ENCODE data around the gene OR3A2. TPM values are rescaled to one million over a fixed set of nuclear protein-coding genes. Genes with fewer than 3 reads are reported as not detected.
"Not testable (repeated sequence)": the region's sequence is repeated elsewhere in the genome, so short reads cannot be mapped to it uniquely, and the experiment has no call there.

OR3A2 gene
- polyA plus RNA-seq, 4 donors, result 0.16 to 0.81 (median 0.49) TPM

DNA sequence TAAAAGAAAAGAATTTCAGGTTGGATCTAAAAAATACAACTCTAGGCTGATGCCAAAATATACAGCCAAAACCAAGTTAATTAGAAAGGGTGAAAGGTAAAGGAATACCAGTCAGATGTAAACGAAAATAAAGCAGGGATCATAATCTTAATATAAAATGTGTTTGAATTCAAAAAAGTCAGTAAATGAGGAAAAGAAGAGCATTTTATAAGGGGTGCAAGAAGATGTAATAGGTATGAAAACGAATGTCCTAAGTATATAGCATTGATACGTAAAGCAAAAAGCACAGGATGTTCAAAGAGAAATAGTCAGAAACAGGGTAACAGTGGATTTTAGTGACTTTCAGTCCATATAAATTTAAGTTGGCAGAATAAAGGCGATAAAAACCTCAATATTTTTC is 90.5 kb downstream of the OR3A2 start:
- DNase-seq (ENCODE audit: low read depth in 4 of 4, low spot score in 2 of 4), result no peak

DNA sequence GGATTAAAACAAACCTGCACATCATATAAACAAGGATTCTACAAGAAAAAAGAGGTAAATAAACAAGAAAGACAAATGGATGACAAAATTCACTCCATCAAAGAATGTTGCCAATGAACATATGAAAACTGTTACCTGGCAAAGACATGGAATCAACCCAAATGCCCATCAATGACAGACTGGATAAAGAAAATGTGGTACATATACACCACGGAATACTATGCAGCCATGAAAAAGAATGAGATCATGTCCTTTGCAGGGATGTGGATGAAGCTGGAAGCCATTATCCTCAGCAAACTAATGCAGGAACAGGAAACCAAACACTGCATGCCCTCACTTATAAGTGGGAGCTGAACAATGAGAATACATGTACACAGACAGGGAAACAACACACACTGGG is 92.6 kb downstream of the OR3A2 start:
- DNase-seq (ENCODE audit: low read depth in 4 of 4, low spot score in 2 of 4), result not testable (repeated sequence)

DNA sequence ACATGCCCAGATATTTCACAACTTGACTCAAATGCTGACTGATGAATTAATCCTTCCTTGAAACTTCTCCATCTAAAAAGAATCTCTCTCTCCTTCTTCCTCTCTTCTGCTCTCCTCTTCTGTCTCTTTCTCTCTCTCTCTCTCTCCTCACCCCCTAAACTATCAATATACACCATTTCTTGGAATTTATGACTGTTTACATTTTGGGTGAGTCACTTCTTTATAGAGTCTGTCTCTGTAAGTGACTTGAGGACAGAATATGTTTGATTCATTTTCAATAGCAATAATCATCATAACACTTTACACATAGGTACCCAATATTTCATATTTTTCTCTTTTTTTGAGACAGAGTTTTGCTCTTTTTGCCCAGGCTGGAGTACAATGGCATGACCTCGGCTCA is 103.2 kb downstream of the OR3A2 start:
- no peak for DNase-seq (ENCODE audit: low read depth in 4 of 4, low spot score in 2 of 4)

GRCh38 chr17:3276126-3276525 is 110.0 kb downstream of the OR3A2 start:
- no peak for DNase-seq (ENCODE audit: low read depth in 4 of 4, low spot score in 2 of 4)

DNA sequence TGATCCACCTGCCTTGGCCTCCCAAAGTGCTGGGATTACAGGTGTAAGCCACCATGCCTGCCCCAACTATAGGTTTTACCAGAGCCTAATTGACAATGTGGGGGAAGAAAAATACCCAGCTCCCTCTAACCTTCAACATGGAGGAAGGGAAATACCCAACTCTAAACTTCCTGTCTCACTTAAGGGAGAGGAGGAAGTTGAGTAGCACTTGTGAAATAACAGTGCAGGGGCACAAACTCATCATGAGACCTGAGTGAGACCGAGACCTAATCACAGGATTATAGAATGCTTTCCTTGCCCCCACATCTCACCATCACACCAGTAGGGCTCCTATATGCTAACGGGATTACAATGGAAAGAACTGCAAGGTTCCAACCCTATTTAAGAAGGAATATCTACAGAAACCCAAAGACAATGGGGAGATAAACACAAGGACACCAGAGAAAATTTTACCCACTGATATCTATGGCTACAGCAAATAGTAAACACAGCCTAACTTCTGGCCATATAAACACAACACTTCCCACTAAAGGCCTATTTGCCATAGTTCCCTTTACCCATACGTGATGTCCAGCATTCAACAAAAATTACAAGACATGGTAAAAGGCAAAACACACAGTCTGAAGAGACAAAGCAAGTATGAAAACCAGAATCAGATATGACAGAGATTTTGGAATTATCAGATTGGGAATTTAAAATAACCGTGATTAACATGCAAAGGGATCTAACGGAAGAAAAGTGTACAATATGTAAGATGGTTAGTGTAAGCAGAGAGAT is 114.8 kb downstream of the OR3A2 start:
- no peak for DNase-seq (ENCODE audit: low read depth in 4 of 4, low spot score in 2 of 4)

DNA sequence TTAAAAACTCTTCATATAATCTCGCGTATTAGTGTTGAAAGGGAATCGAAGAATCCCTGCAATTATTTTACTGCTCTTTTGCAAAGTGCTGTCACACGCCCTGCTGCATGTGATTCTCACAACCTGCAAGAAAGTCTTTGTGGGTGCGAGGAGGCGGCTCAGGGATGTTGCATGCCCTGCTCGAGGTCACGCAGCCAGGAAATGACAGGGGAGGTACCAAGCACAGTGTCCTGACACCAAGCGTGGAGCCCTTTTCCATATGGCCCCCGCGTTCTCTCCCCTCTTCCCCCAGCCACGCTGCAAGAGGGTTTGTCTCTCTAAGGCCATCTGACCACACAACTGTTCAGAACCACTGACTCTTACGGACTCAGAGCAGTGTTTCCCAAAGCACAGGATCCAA is 125.5 kb downstream of the OR3A2 start:
- DNase-seq (ENCODE audit: low read depth in 4 of 4, low spot score in 2 of 4), result no peak

DNA sequence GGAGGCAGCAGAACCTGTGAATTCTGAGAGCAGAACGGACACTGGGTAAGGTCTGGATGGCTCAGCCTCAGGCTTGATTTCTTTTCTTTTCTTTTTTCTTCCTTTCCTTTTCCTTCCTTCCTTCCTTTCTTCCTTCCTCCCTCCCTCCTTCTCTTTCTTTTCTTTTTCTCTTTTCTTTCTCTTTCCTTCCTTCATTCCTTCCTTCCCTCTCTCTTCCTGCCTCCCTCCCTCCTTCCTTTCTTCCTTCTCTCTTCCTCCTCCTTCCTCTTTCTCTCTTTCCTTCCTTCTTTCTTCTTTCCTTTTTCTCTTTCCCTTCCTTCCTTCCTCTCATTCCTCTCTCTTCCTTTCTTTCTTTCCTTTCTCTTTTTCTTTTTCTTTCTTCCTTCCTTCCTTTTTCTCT is 125.9 kb downstream of the OR3A2 start:
- no peak for DNase-seq (ENCODE audit: low read depth in 4 of 4, low spot score in 2 of 4)

- no peak for DNase-seq (ENCODE audit: low read depth in 4 of 4, low spot score in 2 of 4)
These were observed 129.5 kb downstream of the OR3A2 start for GRCh38 chr17:3256575-3256974.

DNA sequence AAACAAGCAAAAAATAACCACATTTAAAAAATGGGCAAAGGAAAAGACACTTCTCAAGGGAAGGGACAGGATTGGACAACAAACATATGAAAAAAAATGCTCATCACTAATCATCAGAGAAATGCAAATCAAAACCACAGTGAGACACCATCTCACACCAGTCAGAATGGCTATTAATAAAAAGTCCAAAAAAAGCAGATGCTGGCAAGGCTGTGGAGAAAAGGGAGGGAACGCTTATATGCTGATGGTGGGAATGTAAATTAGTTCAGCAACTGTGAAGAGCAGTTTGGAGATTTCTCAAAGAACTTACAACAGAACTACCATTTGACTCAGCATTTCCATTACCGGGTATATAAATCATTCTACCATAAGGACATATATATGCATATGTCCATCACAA is 137.1 kb downstream of the OR3A2 start:
- not testable (repeated sequence) for DNase-seq (ENCODE audit: low read depth in 4 of 4, low spot score in 2 of 4)

GRCh38 chr17:3244841-3245240 is 141.3 kb downstream of the OR3A2 start:
- DNase-seq (ENCODE audit: low read depth in 4 of 4, low spot score in 2 of 4), result not testable (repeated sequence)

DNA sequence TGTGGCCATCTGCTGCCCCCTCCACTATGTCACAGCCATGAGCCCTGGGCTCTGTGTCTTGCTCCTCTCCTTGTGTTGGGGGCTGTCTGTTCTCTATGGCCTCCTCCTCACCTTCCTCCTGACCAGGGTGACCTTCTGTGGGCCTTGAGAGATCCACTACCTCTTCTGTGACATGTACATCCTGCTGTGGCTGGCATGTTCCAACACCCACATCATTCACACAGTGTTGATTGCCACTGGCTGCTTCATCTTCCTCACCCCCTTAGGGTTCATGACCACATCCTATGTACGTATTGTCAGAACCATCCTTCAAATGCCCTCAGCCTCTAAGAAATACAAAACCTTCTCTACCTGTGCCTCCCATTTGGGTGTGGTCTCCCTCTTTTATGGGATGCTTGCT is 145.1 kb downstream of the OR3A2 start:
- DNase-seq (ENCODE audit: low read depth in 4 of 4, low spot score in 2 of 4), result not testable (repeated sequence)

DNA sequence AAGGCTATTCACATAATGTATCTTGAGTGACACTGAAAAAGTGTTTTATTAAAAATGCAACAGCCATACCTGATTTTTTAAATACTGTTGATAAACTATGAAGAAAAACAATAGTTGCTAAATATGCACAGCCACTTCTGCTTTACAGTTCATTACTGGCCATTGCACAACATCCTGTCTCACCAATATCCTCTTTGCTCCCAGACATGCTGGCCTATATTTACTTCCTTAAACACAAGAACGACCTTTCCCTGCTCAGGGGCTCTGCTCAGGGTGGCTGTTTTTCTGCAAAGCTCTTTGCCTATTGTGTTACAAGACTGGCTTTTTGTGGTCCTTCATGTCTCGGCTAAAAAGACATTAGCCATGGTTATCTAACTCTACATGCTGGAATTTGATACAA is 147.4 kb downstream of the OR3A2 start:
- not testable (repeated sequence) for DNase-seq (ENCODE audit: low read depth in 4 of 4, low spot score in 2 of 4)

- not testable (repeated sequence) for DNase-seq (ENCODE audit: low read depth in 4 of 4, low spot score in 2 of 4)
These were observed 153.8 kb downstream of the OR3A2 start for GRCh38 chr17:3232300-3232699.

Other genes starting within 250 kb of the OR3A2 start
- gene OR1A2, start 188.8 kb downstream of the OR3A2 start, polyA plus RNA-seq (ENCODE audit: insufficient read length in 4 of 4), result not detected
- under 1 TPM in 2 of 4 donors, not detected in 2; 0.05 to 0.11 TPM for gene OR1A1, start 178.6 kb downstream of the OR3A2 start, polyA plus RNA-seq (ENCODE audit: insufficient read length in 4 of 4)
- gene OR3A1, start 87.9 kb downstream of the OR3A2 start, polyA plus RNA-seq (ENCODE audit: insufficient read length in 4 of 4), result under 1 TPM in 3 of 4 donors, not detected in 1; 0.14 to 0.19 (median 0.16) TPM
- gene OR1E1, start 12.1 kb upstream of the OR3A2 start, polyA plus RNA-seq (ENCODE audit: insufficient read length in 4 of 4), result under 1 TPM in 2 of 4 donors, not detected in 2; 0.10 to 0.13 TPM
- under 1 TPM; 0.05 to 0.25 (median 0.12) TPM for gene OR3A3, start 25.1 kb upstream of the OR3A2 start, polyA plus RNA-seq (ENCODE audit: insufficient read length in 4 of 4)
- not detected for gene OR1E2, start 47.5 kb upstream of the OR3A2 start, polyA plus RNA-seq (ENCODE audit: insufficient read length in 4 of 4)
- 1 to 10 TPM in 2 of 4 donors, not detected in 2; 1.4 to 2.4 TPM for gene SPATA22, start 85.5 kb upstream of the OR3A2 start, polyA plus RNA-seq (ENCODE audit: insufficient read length in 4 of 4)
- gene ASPA, start 89.7 kb upstream of the OR3A2 start, polyA plus RNA-seq (ENCODE audit: insufficient read length in 4 of 4), result 10 to 100 TPM; 20.4 to 32.9 (median 30.2) TPM
- 1 to 10 TPM in 3 of 4 donors, under 1 TPM in 1; 0.64 to 1.7 (median 1.3) TPM for gene TRPV3, start 171.5 kb upstream of the OR3A2 start, polyA plus RNA-seq (ENCODE audit: insufficient read length in 4 of 4)
- gene TRPV1, start 223.1 kb upstream of the OR3A2 start, polyA plus RNA-seq (ENCODE audit: insufficient read length in 4 of 4), result 10 to 100 TPM in 2 of 4 donors, 1 to 10 TPM in 2; 6.0 to 12.9 (median 9.7) TPM
- 10 to 100 TPM; 12.6 to 19.1 (median 18.2) TPM for gene SHPK, start 249.9 kb upstream of the OR3A2 start, polyA plus RNA-seq (ENCODE audit: insufficient read length in 4 of 4)